HG03064 (cell line): Measurements from ENCODE around the gene RBM8A.

Experiments used
- ATAC-seq: cut with Tn5 transposase; IDR thresholded peaks from one replicate; pipeline ENCODE4 v1.9.1; 2021; ENCODE audit warnings: low read depth; ENCODE audit not compliant: unreplicated experiment

RBM8A gene

DNA sequence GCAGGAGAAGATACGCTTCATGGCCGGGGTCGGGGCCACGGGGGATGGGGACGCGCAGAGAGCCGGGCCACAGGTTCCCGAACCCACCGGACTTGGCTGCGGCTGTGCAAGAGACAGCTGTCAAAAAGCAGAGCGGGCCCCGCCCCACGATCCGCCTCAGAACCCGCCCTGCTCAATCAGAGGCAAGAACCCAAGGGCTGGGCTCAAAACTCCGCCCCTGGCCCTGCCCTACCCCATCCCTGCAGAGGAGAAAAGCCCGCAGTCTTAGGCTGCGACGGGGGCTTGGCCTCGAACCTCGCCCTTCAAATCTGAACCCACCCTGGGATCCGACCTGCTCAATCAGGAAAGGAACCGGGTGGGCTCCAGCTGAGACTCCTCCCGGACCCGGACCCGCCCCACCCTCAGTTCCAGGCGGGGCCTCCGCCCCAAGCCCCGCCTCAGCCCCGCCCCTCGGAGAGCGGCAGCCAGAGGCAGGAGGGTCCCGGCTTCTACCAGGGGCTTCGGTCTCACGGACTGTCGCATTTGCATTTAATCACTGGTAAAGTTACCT is 41.5 kb downstream of the RBM8A start, which contains the start of gene ANKRD35:
Gene ANKRD35, minus strand, starts transcription at position 129 of the 550 bp plus-strand sequence. Its CDS starts 108 bp downstream, at position 21.
- ATAC-seq = peak; percentile 99

DNA sequence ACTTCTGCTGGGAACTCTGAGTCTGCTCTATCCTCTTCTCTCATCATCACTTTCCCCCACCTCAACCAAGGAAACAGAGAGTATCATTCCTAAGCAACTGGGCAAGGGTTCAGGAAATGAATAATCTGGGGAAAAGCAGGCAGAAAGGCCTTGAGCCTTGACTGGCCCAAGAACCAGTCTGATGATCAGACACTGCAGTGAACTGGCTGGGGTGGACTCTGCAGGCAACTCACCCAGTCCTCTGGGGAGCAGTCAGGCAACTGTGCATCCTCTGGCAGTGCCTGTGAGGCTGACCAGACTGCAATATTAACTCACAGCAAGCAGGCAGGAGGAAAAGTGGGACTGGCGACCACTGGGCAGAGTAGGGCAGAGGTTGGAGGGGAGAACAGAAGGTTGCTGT is 42.6 kb downstream of the RBM8A start:
- ATAC-seq = no peak

DNA sequence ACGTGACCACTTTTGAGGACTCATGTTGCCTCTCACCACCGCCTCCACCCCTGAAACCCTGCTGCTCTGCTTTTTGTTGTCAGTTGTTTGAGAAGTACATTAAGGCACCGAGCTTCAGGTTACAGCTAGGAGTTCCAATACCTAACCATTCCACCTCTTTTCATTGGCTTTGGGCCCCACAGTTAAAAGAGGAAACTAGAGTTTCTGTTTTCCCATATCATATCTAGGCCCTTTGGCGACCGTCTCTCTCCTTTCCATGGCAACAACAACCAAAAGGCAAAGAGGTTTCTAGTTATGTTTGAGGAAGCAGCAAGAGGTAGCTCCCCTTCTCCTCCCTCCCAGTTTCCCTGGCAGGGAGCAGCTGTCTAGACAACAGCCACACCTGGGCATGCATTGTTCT is 47.5 kb downstream of the RBM8A start:
- no peak for ATAC-seq

DNA sequence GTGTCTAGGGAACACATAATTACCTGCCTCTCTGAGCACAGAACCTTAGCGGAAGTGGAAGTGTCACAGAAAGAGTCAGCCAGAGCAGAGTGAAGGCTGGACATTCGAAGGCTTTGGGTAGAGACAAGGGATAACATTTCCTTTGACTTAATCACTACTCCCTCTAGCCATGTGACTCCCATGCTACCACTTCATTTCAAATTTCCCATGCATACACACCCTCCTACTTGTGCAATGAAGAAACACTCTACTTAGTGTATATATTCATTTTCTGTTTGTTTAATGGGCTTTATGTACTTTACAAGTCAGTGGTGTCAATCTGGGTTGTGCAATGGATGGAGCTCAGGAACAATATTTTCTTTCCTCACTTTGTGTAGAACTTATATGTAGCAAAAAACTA is 48.6 kb downstream of the RBM8A start:
- ATAC-seq = no peak

DNA sequence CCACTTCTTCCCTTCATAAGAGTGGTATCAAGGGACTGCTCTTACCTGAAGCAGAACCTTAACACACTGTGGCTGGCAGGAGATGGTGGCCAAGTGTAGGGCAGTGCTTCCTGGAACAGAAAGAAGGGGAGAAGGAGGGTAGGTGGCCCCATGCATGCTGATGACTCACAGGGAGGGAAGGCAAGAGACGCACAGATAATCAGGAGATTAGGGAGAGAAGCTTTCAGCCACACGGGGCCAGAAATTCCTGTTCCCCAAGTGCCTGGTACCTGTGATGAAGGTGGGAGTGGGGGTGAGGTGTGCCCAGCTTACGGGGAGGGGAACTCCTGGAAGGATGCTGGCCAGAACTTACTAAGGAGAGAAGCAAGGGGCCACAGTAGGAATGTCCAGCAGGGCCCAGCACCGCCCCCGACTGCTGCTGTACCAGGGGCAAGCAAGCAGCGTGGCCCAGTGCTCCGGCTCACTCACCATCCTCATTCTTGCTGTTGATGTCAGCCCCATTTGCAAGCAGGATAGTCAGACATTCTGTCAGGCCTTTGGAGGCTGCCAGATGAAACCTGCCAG is 49.3 kb downstream of the RBM8A start:
- ATAC-seq = no peak

DNA sequence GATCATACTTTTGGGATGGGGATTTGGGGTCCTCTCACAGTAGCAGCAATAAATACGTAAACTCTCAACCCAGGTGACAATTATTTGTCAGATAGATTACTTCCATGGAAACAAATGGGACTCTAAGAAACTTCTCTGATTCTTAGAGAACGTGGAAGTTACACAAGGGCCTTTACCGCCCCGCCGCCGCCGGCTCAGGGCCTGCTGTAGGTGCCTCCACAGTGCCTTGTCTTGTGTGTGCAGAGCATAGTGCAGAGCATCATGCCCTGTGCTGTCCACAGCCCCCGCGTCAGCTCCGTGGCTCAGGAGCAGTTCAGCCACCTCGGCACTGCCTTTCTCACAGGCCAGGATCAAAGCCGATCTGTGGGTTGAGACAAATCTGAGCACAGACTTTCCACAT is 52.6 kb downstream of the RBM8A start:
- no peak for ATAC-seq

DNA sequence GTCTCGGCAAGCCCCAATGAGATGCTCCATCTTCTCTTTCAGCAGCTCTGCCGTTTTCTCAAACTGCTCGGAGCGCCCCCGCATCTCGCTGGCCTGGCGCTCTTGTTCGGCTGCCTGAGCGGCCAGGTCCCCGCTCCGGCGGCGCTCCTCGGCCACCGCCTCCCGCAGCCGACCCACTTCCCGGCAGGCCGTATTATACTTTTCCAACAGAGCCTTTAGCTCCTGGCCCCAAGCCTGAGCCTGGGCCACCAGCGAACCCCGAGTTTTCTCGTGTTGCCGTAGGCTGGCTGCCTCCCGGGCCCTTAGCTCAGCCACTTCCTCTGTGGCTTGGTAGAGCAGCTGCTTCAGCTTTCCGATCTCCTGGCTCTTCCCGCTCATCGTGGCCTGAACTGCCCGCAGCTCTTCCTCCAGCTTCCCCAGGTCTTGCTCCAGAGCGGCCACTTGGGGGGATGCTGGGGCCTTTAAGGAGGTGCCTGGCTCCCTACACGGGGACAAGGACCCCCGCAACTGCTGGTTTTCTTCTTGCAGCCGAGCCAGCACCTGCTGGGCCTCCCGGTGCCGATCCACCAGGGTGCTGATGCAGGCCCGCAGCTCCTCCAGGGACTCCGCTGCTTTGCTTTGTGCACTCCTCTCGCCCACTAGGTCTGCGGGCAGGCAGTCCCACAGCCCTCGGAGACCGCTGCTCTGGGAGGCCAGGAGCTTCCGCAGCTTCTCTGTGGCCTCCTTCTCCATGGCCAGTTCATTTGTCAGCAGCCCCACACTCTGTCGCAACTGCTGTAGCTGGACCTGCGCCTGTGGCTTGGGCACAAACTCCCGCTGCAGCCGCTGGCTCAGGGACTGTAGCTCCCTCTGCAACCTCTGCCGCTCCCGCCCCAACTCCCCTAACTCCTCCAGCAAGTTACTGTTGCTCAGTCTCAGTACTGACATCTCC is 55.0 kb downstream of the RBM8A start:
- ATAC-seq = no peak
